Transverse colon (tissue), 4 donors: ENCODE data around the gene ARHGAP10.
A peak's percentile ranks its signal among the peaks of the same experiment; 100 is the strongest.

Source experiments
- EP300 ChIP-seq: sonication (generic); formaldehyde crosslinking; IDR thresholded peaks from one replicate; pipeline ENCODE4 v1.6.1; 2017; ENCODE audit warnings: antibody characterized with exemption, low read depth
- POLR2A ChIP-seq: fragments of 450-650 bp; IDR thresholded peaks from one replicate; pipeline ENCODE4 v1.6.1; 2016; ENCODE audit warnings: antibody characterized with exemption, mild to moderate bottlenecking, moderate library complexity
- POLR2AphosphoS5 ChIP-seq, 3 donors: sonication (generic); formaldehyde crosslinking; IDR thresholded peaks; one replicate each; pipeline ENCODE4 v1.6.1; 2016; ENCODE audit warnings: antibody characterized with exemption in 3 of 3
- TF ChIP-seq, protein P1 (sequence below), 5 experiments: fragments of 200-600 bp in 3 of 5; fragments of 450-650 bp in 2 of 5; sonication (generic) in 3 of 5; IDR thresholded peaks; 1 replicate in 2 of 5; 2 replicates in 3 of 5; pipeline ENCODE4 v1.5.1; 2016 to 2017; ENCODE audit warnings: antibody characterized with exemption in 5 of 5, inconsistent platforms in 3 of 5, mild to moderate bottlenecking in 2 of 5, moderate library complexity in 1 of 5

DNA sequence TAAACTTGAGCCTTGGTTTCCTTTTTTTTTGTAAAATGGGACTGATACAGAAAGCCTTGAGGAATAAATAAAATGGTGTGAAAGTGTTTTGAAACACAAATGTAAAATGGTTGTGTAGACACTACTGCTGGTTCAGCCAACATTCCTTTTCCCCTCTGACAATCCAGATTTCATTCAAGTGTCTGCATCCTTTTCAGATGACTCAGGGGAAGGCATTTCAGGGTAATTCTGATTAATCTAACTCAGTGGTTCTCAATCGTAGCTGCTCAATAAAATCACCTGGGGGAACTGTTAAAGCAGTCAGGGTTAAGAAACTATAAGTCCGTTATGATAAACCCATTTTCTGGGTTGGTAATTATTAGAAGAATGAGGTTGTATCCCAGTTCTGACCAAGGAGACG is 4.6 kb downstream of the ARHGAP10 start:
- TF ChIP-seq, protein P1, sequence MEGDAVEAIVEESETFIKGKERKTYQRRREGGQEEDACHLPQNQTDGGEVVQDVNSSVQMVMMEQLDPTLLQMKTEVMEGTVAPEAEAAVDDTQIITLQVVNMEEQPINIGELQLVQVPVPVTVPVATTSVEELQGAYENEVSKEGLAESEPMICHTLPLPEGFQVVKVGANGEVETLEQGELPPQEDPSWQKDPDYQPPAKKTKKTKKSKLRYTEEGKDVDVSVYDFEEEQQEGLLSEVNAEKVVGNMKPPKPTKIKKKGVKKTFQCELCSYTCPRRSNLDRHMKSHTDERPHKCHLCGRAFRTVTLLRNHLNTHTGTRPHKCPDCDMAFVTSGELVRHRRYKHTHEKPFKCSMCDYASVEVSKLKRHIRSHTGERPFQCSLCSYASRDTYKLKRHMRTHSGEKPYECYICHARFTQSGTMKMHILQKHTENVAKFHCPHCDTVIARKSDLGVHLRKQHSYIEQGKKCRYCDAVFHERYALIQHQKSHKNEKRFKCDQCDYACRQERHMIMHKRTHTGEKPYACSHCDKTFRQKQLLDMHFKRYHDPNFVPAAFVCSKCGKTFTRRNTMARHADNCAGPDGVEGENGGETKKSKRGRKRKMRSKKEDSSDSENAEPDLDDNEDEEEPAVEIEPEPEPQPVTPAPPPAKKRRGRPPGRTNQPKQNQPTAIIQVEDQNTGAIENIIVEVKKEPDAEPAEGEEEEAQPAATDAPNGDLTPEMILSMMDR (IDR thresholded peaks at IDR 0.05), result no peak
- TF ChIP-seq EP300 (no peak), POLR2A (no peak), POLR2AphosphoS5 (IDR thresholded peaks at IDR 0.05) (peak in 1 of 3 donors; percentile 31)
